Gastroesophageal sphincter (tissue), 4 donors: ENCODE results near the gene ZNF19. TPM values are rescaled to one million over a fixed set of nuclear protein-coding genes. Genes with fewer than 3 reads are reported as not detected.

Source experiments
- ATAC-seq: fragments of 150-250 bp; one replicate; pipeline ENCODE4 v1.9.1; 2016; ENCODE audit warnings: mild to moderate bottlenecking, moderate library complexity
- H3K27ac ChIP-seq, 4 donors: fragments of 200-600 bp; sonication (generic) in 3 of 4; 1 replicate in 3 of 4; 2 replicates in 1 of 4; pipeline ENCODE4 v1.5.1; 2016 to 2019
- H3K27me3 ChIP-seq: fragments of 200-600 bp; sonication (generic); one replicate; pipeline ENCODE4 v1.5.1; 2019
- H3K36me3 ChIP-seq, 2 donors: fragments of 200-600 bp; sonication (generic); one replicate each; pipeline ENCODE4 v1.5.1; 2019; ENCODE audit warnings: control low read depth in 1 of 2
- H3K4me1 ChIP-seq, 3 donors: fragments of 200-600 bp; sonication (generic); 1 replicate in 2 of 3; 2 replicates in 1 of 3; pipeline ENCODE4 v1.5.1; 2016 to 2019; ENCODE audit warnings: control low read depth in 2 of 3
- H3K4me3 ChIP-seq, 2 donors: fragments of 200-600 bp; sonication (generic); one replicate each; pipeline ENCODE4 v1.5.1; 2019; ENCODE audit warnings: mild to moderate bottlenecking in 1 of 2, moderate library complexity in 1 of 2
- H3K9me3 ChIP-seq, 3 donors: fragments of 200-600 bp; sonication (generic); one replicate each; pipeline ENCODE4 v1.5.1; 2017 to 2019; ENCODE audit warnings: control low read depth in 2 of 3
- CTCF ChIP-seq, 4 experiments: fragments of 200-600 bp in 2 of 4; fragments of 450-650 bp in 2 of 4; sonication (generic) in 1 of 4; IDR thresholded peaks; one replicate each; pipeline ENCODE4 v1.5.1; 2017 to 2019; ENCODE audit warnings: antibody characterized with exemption in 4 of 4, mild to moderate bottlenecking in 2 of 4, moderate library complexity in 2 of 4
- EP300 ChIP-seq: sonication (generic); formaldehyde crosslinking; IDR thresholded peaks from one replicate; pipeline ENCODE4 v1.6.1; 2017; ENCODE audit warnings: antibody characterized with exemption, mild to moderate bottlenecking
- POLR2A ChIP-seq, 2 donors: fragments of 450-650 bp; IDR thresholded peaks; one replicate each; pipeline ENCODE4 v1.6.1; 2017; ENCODE audit warnings: antibody characterized with exemption in 2 of 2, mild to moderate bottlenecking in 2 of 2, moderate library complexity in 1 of 2
- POLR2AphosphoS5 ChIP-seq: sonication (generic); formaldehyde crosslinking; IDR thresholded peaks from one replicate; pipeline ENCODE4 v1.6.1; 2017; ENCODE audit warnings: antibody characterized with exemption
- WGBS, 2 donors: methylation state at CpG; one replicate each; pipeline ENCODE4 v1.1.5; 2018; ENCODE audit warnings: low coverage in 1 of 2; 5-methylcytosine and 5-hydroxymethylcytosine counted together
- total RNA-seq, 4 donors: library from RNA; depleted of rRNA; stranded (reverse); fragments of >200 nt; gene quantifications; one replicate each; pipeline ENCODE4 v1.1.0, GENCODE V29; 2016

The ZNF19 gene
- total RNA-seq, 4 donors from 2014 or later = 2.2 to 7.6 (median 4.2) TPM

GRCh38 chr16:71428385-71428784, 60.7 kb downstream of the ZNF19 start:
- ATAC-seq = no peak
- Histone ChIP-seq H3K27ac (no peak overlapping the region), H3K4me3 (no peak overlapping the region), H3K36me3 (no peaks in the 10 kb centered on the region), H3K27me3 (peaks cover 75% of the 10 kb centered on the region), H3K4me1 (no peaks in the 10 kb centered on the region), H3K9me3 (peaks cover 0 to 19% (median 0%) of the 10 kb centered on the region in 3 donors)
- TF ChIP-seq CTCF (IDR thresholded peaks at IDR 0.05) = no peak
- TF ChIP-seq EP300 = no peak
- no peak for TF ChIP-seq POLR2AphosphoS5
- no peak for TF ChIP-seq POLR2A (IDR thresholded peaks at IDR 0.05)

- 62 to 67% methylated on average over 10 to 12 of the region's 12 CpGs for WGBS, 2 donors
- Histone ChIP-seq H3K27ac (no peak overlapping the region), H3K36me3 (no peaks in the 10 kb centered on the region), H3K27me3 (peaks cover 86% of the 10 kb centered on the region), H3K4me1 (no peaks in the 10 kb centered on the region), H3K4me3 (no peak overlapping the region), H3K9me3 (peaks cover 0 to 19% (median 0%) of the 10 kb centered on the region in 3 donors)
- TF ChIP-seq CTCF (IDR thresholded peaks at IDR 0.05) (no peak), EP300 (no peak), POLR2AphosphoS5 (no peak)
- no peak for ATAC-seq
Measured at GRCh38 chr16:71426880-71427615, 62.1 kb downstream of the ZNF19 start.

GRCh38 chr16:71426069-71426879, 62.9 kb downstream of the ZNF19 start:
- WGBS, 2 donors = 2 to 7% methylated on average over 7 to 9 of the region's 48 CpGs
- H3K36me3 ChIP-seq = no peaks in the 10 kb centered on the region
- no peak for ATAC-seq
- no peaks in the 10 kb centered on the region for H3K4me1 ChIP-seq
- TF ChIP-seq POLR2A (IDR thresholded peaks at IDR 0.05) (no peak), EP300 (no peak), POLR2AphosphoS5 (no peak)
- peaks cover 0 to 19% (median 0%) of the 10 kb centered on the region in 3 donors for H3K9me3 ChIP-seq
- H3K27me3 ChIP-seq = peaks cover 88% of the 10 kb centered on the region
- no peak overlapping the region for H3K27ac ChIP-seq
- H3K4me3 ChIP-seq = no peak overlapping the region

GRCh38 chr16:71425746-71426068, 63.4 kb downstream of the ZNF19 start:
- H3K27me3 ChIP-seq = peaks cover 86% of the 10 kb centered on the region
- peaks cover 0 to 20% (median 0%) of the 10 kb centered on the region in 3 donors for H3K9me3 ChIP-seq
- no peak for ATAC-seq
- no peaks in the 10 kb centered on the region for H3K36me3 ChIP-seq
- no peak overlapping the region for H3K4me3 ChIP-seq
- no peak for TF ChIP-seq POLR2AphosphoS5
- no peak for TF ChIP-seq EP300
- TF ChIP-seq CTCF (IDR thresholded peaks at IDR 0.05) = no peak
- no peak for TF ChIP-seq POLR2A (IDR thresholded peaks at IDR 0.05)
- no peaks in the 10 kb centered on the region for H3K4me1 ChIP-seq
- WGBS, 2 donors = 5 to 8% methylated on average over 3 to 11 of the region's 18 CpGs
- H3K27ac ChIP-seq = no peak overlapping the region

- Histone ChIP-seq H3K36me3 (no peaks in the 10 kb centered on the region), H3K4me1 (no peaks in the 10 kb centered on the region), H3K27me3 (peaks cover 83% of the 10 kb centered on the region), H3K27ac (no peak overlapping the region), H3K9me3 (peaks cover 0 to 25% (median 0%) of the 10 kb centered on the region in 3 donors), H3K4me3 (no peak overlapping the region)
- WGBS, 2 donors = 40 to 50% methylated on average over 1 to 2 of the region's 6 CpGs
- ATAC-seq = no peak
- TF ChIP-seq POLR2A (IDR thresholded peaks at IDR 0.05) = no peak
- no peak for TF ChIP-seq EP300
- no peak for TF ChIP-seq CTCF (IDR thresholded peaks at IDR 0.05)
Measured at GRCh38 chr16:71424626-71425025, 64.5 kb downstream of the ZNF19 start.
